ENCODE measurements around the gene PRAME. TPM values are rescaled to one million over a fixed set of nuclear protein-coding genes. Genes with fewer than 3 reads are reported as not detected.
"Not testable (repeated sequence)": the region's sequence is repeated elsewhere in the genome, so short reads cannot be mapped to it uniquely, and the experiment has no call there.

The PRAME gene
- total RNA-seq (2022) (not detected in 2 replicates), Bru-seq, nascent RNA (not detected), BruChase-seq, experiment 1, labeled RNA remaining after a 6-hour chase (percentile 7 among the genes with signal in this experiment), BruChase-seq, experiment 2, labeled RNA remaining after a 2-hour chase (not detected)
- long read RNA-seq: 0 reads

- POLR2A ChIA-PET: no interaction called here
- H3K36me3 Mint-ChIP-seq (ENCODE audit: insufficient read depth, unreplicated experiment): no peaks in the 10 kb centered on the region
- no peak within 1 kb of the TSS for H3K4me3 Mint-ChIP-seq (ENCODE audit: unreplicated experiment)
- peaks cover 11% of the 10 kb centered on the region for H3K27me3 Mint-ChIP-seq (ENCODE audit: insufficient read depth, unreplicated experiment)
- H3K27ac Mint-ChIP-seq (ENCODE audit: low read depth, unreplicated experiment): no peak within 1 kb of the TSS
- CTCF ChIA-PET: interaction anchor here (0.7 to 1.2 kb wide), 4 partner anchors 27 to 474 kb away, joined by 3 read pairs; no protein-coding TSS in a partner anchor
- intact Hi-C loops (cut with micrococcal nuclease): no loop called here
- DNase-seq (ENCODE audit: unreplicated experiment): peak; percentile 39
- no peaks in the 10 kb centered on the region for H3K4me1 Mint-ChIP-seq (ENCODE audit: insufficient read depth, unreplicated experiment)
- no peaks in the 10 kb centered on the region for H3K9me3 Mint-ChIP-seq (ENCODE audit: unreplicated experiment)
- TF ChIP-seq CTCF (IDR thresholded peaks at IDR 0.05; ENCODE audit: unreplicated experiment): peak; percentile 28
- BruUV-seq (replicated peaks): no TSS peak
These were observed at the start of gene PRAME for GRCh38 chr22:22558972-22559603. TSS of gene PRAME (minus strand) at chr22:22559265. CDS start at chr22:22556832, 2,433 bp downstream.

- H3K27ac Mint-ChIP-seq (ENCODE audit: low read depth, unreplicated experiment); H3K36me3 Mint-ChIP-seq (ENCODE audit: insufficient read depth, unreplicated experiment); H3K4me3 Mint-ChIP-seq (ENCODE audit: unreplicated experiment); POLR2A ChIA-PET; BruUV-seq (replicated peaks); DNase-seq (ENCODE audit: unreplicated experiment); H3K4me1 Mint-ChIP-seq (ENCODE audit: insufficient read depth, unreplicated experiment); H3K9me3 Mint-ChIP-seq (ENCODE audit: unreplicated experiment); intact Hi-C loops (cut with micrococcal nuclease): not testable (repeated sequence)
- peaks cover 13% of the 10 kb centered on the region for H3K27me3 Mint-ChIP-seq (ENCODE audit: insufficient read depth, unreplicated experiment)
- CTCF ChIA-PET: interaction anchor here (1.1 kb wide), 1 partner anchor 58 kb away, joined by 3 read pairs; no protein-coding TSS in a partner anchor
These were observed 49.0 kb upstream of the PRAME start for GRCh38 chr22:22608022-22608421.

- Mint-ChIP-seq H3K4me3 (ENCODE audit: unreplicated experiment) (no peak overlapping the region), H3K9me3 (ENCODE audit: unreplicated experiment) (no peaks in the 10 kb centered on the region), H3K36me3 (ENCODE audit: insufficient read depth, unreplicated experiment) (no peaks in the 10 kb centered on the region), H3K4me1 (ENCODE audit: insufficient read depth, unreplicated experiment) (no peaks in the 10 kb centered on the region), H3K27me3 (ENCODE audit: insufficient read depth, unreplicated experiment) (peaks cover 11% of the 10 kb centered on the region), H3K27ac (ENCODE audit: low read depth, unreplicated experiment) (no peak overlapping the region)
- ChIA-PET POLR2A (interaction anchor here (0.8 kb wide), 1 partner anchor 87 kb away, joined by 3 read pairs; no protein-coding TSS in a partner anchor), CTCF (interaction anchor here (0.6 to 0.9 kb wide), 4 partner anchors 10 to 448 kb away, joined by 3 to 5 read pairs (median 4); no protein-coding TSS in a partner anchor)
- BruUV-seq (replicated peaks): no TSS peak
- DNase-seq (ENCODE audit: unreplicated experiment): no peak
- no peak for TF ChIP-seq CTCF (IDR thresholded peaks at IDR 0.05; ENCODE audit: unreplicated experiment)
- intact Hi-C loops (cut with micrococcal nuclease): no loop called here
These were observed 46.0 kb upstream of the PRAME start for GRCh38 chr22:22605074-22605404.

GRCh38 chr22:22604326-22605073 is 45.4 kb upstream of the PRAME start:
- no peak for DNase-seq (ENCODE audit: unreplicated experiment)
- Mint-ChIP-seq H3K36me3 (ENCODE audit: insufficient read depth, unreplicated experiment) (no peaks in the 10 kb centered on the region), H3K4me1 (ENCODE audit: insufficient read depth, unreplicated experiment) (no peaks in the 10 kb centered on the region), H3K9me3 (ENCODE audit: unreplicated experiment) (no peaks in the 10 kb centered on the region), H3K27me3 (ENCODE audit: insufficient read depth, unreplicated experiment) (peaks cover 6% of the 10 kb centered on the region), H3K27ac (ENCODE audit: low read depth, unreplicated experiment) (no peak overlapping the region), H3K4me3 (ENCODE audit: unreplicated experiment) (no peak overlapping the region)
- POLR2A ChIA-PET: no interaction called here
- CTCF ChIA-PET: interaction anchor here (0.5 to 0.9 kb wide), 5 partner anchors 9 to 388 kb away, joined by 3 to 5 read pairs (median 4); no protein-coding TSS in a partner anchor
- TF ChIP-seq CTCF (IDR thresholded peaks at IDR 0.05; ENCODE audit: unreplicated experiment): no peak
- no TSS peak for BruUV-seq (replicated peaks)
- intact Hi-C loops (cut with micrococcal nuclease): no loop called here
